Endothelial cell of umbilical vein (primary cell): ENCODE measurements around the gene SLC22A4. TPM values are rescaled to one million over a fixed set of nuclear protein-coding genes. Genes with fewer than 3 reads are reported as not detected.

Source experiments
- BruUV-seq: library from RNA; stranded (reverse); fragments of 400-500 nt; replicated peaks from 2 replicates; lab custom pipeline; 2021; lab: Mats Ljungman, UMichigan
- CTCF ChIA-PET: fragments of 300-600, 350-600 bp; sonication (Branson Sonifier 250); formaldehyde crosslinking; loops from one replicate; lab custom pipeline; 2021; ENCODE audit warnings: antibody characterized with exemption, inconsistent platforms; lab: Charles Lee
- POLR2A ChIA-PET: fragments of 300-600, 350-600 bp; sonication (Branson Sonifier 250); formaldehyde crosslinking; loops from one replicate; lab custom pipeline; 2021; ENCODE audit warnings: antibody characterized with exemption, inconsistent platforms; lab: Charles Lee
- DNase-seq: peaks from one replicate; pipeline ENCODE4 v3.0.0-alpha.2; 2011; ENCODE audit warnings: low read depth, low spot score
- FAIRE-seq: peaks from 2 replicates; lab custom pipeline; 2011; peaks lifted over from hg19 to GRCh38; lab: Jason Lieb, UNC
- H2AFZ ChIP-seq: 2 replicates; pipeline ENCODE4 v1.6.0; 2012; ENCODE audit warnings: low read depth, low read length, control low read depth, inconsistent platforms
- H3K27ac ChIP-seq: 2 replicates; pipeline ENCODE4 v1.5.1; 2011; ENCODE audit warnings: low read depth, mild to moderate bottlenecking, control low read depth, low read length, moderate library complexity; ENCODE audit not compliant: insufficient read depth
- H3K27me3 ChIP-seq, 2 experiments: 2 replicates each; pipeline versions ENCODE4 v1.6.0 to v1.6.1; 2011; ENCODE audit warnings: low read length in 2 of 2, mixed read lengths in 1 of 2; ENCODE audit not compliant: control insufficient read depth in 2 of 2, insufficient read depth in 2 of 2
- H3K36me3 ChIP-seq, 2 experiments: 2 replicates in 1 of 2; 3 replicates in 1 of 2; pipeline ENCODE4 v1.5.1; 2011; ENCODE audit warnings: low read length in 2 of 2, mild to moderate bottlenecking in 1 of 2, moderate library complexity in 1 of 2; ENCODE audit not compliant: control insufficient read depth in 2 of 2, insufficient read depth in 2 of 2; ENCODE audit errors: extremely low read depth in 1 of 2
- H3K4me1 ChIP-seq: 3 replicates; pipeline ENCODE4 v1.5.1; 2011; ENCODE audit warnings: mild to moderate bottlenecking, low read length; ENCODE audit not compliant: control insufficient read depth, insufficient read depth; ENCODE audit errors: extremely low read depth
- H3K4me2 ChIP-seq: 2 replicates; pipeline ENCODE4 v1.6.1; 2011; ENCODE audit warnings: low read length, control low read depth, mixed read lengths; ENCODE audit not compliant: insufficient read depth
- H3K4me3 ChIP-seq, 3 experiments: fragments of 200-600 bp in 1 of 3; sonication (generic), shearing (Covaris generic) in 1 of 3; replicated peaks in 1 of 3; 2 replicates each; pipeline ENCODE4 v1.5.1; 2011 to 2016; ENCODE audit warnings: control low read depth in 3 of 3, low read length in 3 of 3, mild to moderate bottlenecking in 2 of 3, inconsistent platforms in 1 of 3, low read depth in 1 of 3, moderate library complexity in 1 of 3; ENCODE audit not compliant: insufficient read depth in 1 of 3
- H3K79me2 ChIP-seq: 2 replicates; pipeline ENCODE4 v1.6.0; 2012; ENCODE audit warnings: low read length, inconsistent platforms; ENCODE audit not compliant: control insufficient read depth, insufficient read depth
- H3K9ac ChIP-seq: replicated peaks from 2 replicates; pipeline ENCODE3; 2011; ENCODE audit warnings: low read length, control low read depth; ENCODE audit not compliant: insufficient read depth; ENCODE audit errors: extremely low read depth
- H3K9me1 ChIP-seq: replicated peaks from 3 replicates; pipeline ENCODE4 v1.6.0; 2011; ENCODE audit warnings: mild to moderate bottlenecking, low read length; ENCODE audit not compliant: control insufficient read depth, insufficient read depth; ENCODE audit errors: extremely low read depth
- H3K9me3 ChIP-seq: replicated peaks from 2 replicates; pipeline ENCODE4 v1.5.1; 2012; ENCODE audit warnings: low read length, inconsistent platforms; ENCODE audit not compliant: control insufficient read depth, insufficient read depth
- H4K20me1 ChIP-seq: replicated peaks from 2 replicates; pipeline ENCODE3; 2011; ENCODE audit warnings: mild to moderate bottlenecking, low read length; ENCODE audit not compliant: control insufficient read depth, insufficient read depth; ENCODE audit errors: extremely low read depth
- CTCF ChIP-seq, 2 donors: IDR thresholded peaks; 1 replicate in 1 of 2; 2 replicates in 1 of 2; pipeline ENCODE4 v1.5.1; 2011; ENCODE audit warnings: low read length in 2 of 2, mild to moderate bottlenecking in 2 of 2, moderate library complexity in 2 of 2, control low read depth in 1 of 2, inconsistent platforms in 1 of 2, low read depth in 1 of 2; ENCODE audit not compliant: insufficient read depth in 1 of 2; ENCODE audit errors: extremely low read depth in 1 of 2
- EZH2 ChIP-seq: IDR thresholded peaks from 2 replicates; pipeline ENCODE4 v1.6.1; 2012; ENCODE audit warnings: borderline replicate concordance, low read depth, mild to moderate bottlenecking, moderate library complexity, low read length, inconsistent platforms; ENCODE audit not compliant: severe bottlenecking
- FOS ChIP-seq: IDR thresholded peaks from 2 replicates; pipeline ENCODE4 v1.6.1; 2011; ENCODE audit warnings: mild to moderate bottlenecking, low read length, moderate library complexity, borderline replicate concordance; ENCODE audit not compliant: insufficient read depth
- GATA2 ChIP-seq: IDR thresholded peaks from 2 replicates; pipeline ENCODE4 v1.7.0; 2011; ENCODE audit warnings: low read depth, mild to moderate bottlenecking, moderate library complexity, mixed read lengths, low read length; ENCODE audit not compliant: insufficient read length, insufficient read depth
- JUN ChIP-seq: IDR thresholded peaks from 2 replicates; pipeline ENCODE4 v1.6.1; 2011; ENCODE audit warnings: borderline replicate concordance, low read depth; ENCODE audit not compliant: insufficient read length, insufficient read depth
- MAX ChIP-seq: IDR thresholded peaks from 2 replicates; pipeline ENCODE4 v1.6.1; 2011; ENCODE audit not compliant: insufficient read depth, insufficient read length
- MYC ChIP-seq: IDR thresholded peaks from one replicate; pipeline ENCODE4 v1.6.1; 2011; ENCODE audit warnings: mild to moderate bottlenecking, low read depth, low read length
- POLR2A ChIP-seq: IDR thresholded peaks from 2 replicates; pipeline ENCODE4 v1.6.1; 2012; ENCODE audit warnings: low read depth, mild to moderate bottlenecking, control low read depth, low read length
- POLR2AphosphoS5 ChIP-seq: IDR thresholded peaks from 2 replicates; pipeline ENCODE4 v1.6.1; 2012; ENCODE audit warnings: low read depth, mild to moderate bottlenecking, control low read depth, low read length, moderate library complexity; ENCODE audit not compliant: insufficient read depth
- dilution Hi-C: fragments of 300-500 bp; cut with MboI; formaldehyde crosslinking; loops from one replicate; pipeline ENCODE4 v1.15.0; 2019; ENCODE audit warnings: low sequenced_read_pairs; ENCODE audit not compliant: extremely low pct_ligation_motif_present
- intact Hi-C: fragments of 100-400 bp; cut with micrococcal nuclease; formaldehyde crosslinking; loops from one replicate; pipeline ENCODE4 v1.10.0; 2022
- polyA plus RNA-seq, 4 experiments: library from polyadenylated mRNA; depleted of rRNA in 3 of 4; stranded (reverse) in 3 of 4; unstranded in 1 of 4; fragments of >200 nt; gene quantifications; 2 replicates each; pipeline versions ENCODE4 v1.2.1 to v1.2.3, GENCODE V29; 2011 to 2012; ENCODE audit warnings: missing spikeins in 1 of 4
- total RNA-seq: library from RNA; stranded (reverse); gene quantifications from 2 replicates; pipeline ENCODE4 v1.2.3, GENCODE V29; 2021

SLC22A4 gene
- total and polyA plus RNA-seq, 2 donors (not counting 3 experiments of a cell fraction or from before 2014, with no cell fraction given), result 4.9 to 6.9 TPM

- no peak overlapping the region for H3K4me2 ChIP-seq
- intact Hi-C loops, result no loop called here
- H4K20me1 ChIP-seq, result no peaks in the 10 kb centered on the region
- no peak overlapping the region for H3K27ac ChIP-seq
- no peak overlapping the region for H3K4me3 ChIP-seq
- dilution Hi-C loops, result no loop called here
- no peaks in the 10 kb centered on the region for H3K9me3 ChIP-seq
- DNase-seq (no peak), FAIRE-seq (no peak)
- H3K9me1 ChIP-seq, result no peaks in the 10 kb centered on the region
- no peak overlapping the region for H2AFZ ChIP-seq
- CTCF ChIA-PET, result interaction anchor here (8.3 kb wide), 1 partner anchor 15 kb away, joined by 63 read pairs; no protein-coding TSS in a partner anchor
- no TSS peak for BruUV-seq
- no peak for TF ChIP-seq EZH2
- TF ChIP-seq FOS, result no peak
- TF ChIP-seq MYC, result no peak
- TF ChIP-seq POLR2AphosphoS5, result no peak
- no peak for TF ChIP-seq GATA2
- TF ChIP-seq MAX, result no peak
- no peak for TF ChIP-seq CTCF (IDR thresholded peaks at IDR 0.05; ENCODE audit: extremely low read depth in 1 of 2, insufficient read depth in 1 of 2, low read depth in 1 of 2, low read length in 2 of 2)
- no peak for TF ChIP-seq JUN
- no peak for TF ChIP-seq POLR2A
- H3K4me1 ChIP-seq, result peaks cover 2% of the 10 kb centered on the region
- POLR2A ChIA-PET, result no interaction called here
- no peaks in the 10 kb centered on the region for H3K36me3 ChIP-seq
- H3K79me2 ChIP-seq, result peaks cover 5% of the 10 kb centered on the region
- H3K9ac ChIP-seq, result no peak overlapping the region
- H3K27me3 ChIP-seq, result no peaks in the 10 kb centered on the region
Measured at GRCh38 chr5:132253008-132253441, 41.2 kb upstream of the SLC22A4 start.
